CD1c-positive myeloid dendritic cell (primary cell): ENCODE results near the gene SOX6.

Experiments
- DNase-seq: peaks from one replicate; pipeline ENCODE4 v3.0.0-alpha.2; 2016; ENCODE audit errors: extremely low spot score

The SOX6 gene

GRCh38 chr11:16317712-16318111 is 38.6 kb downstream of the SOX6 start:
- DNase-seq: no peak

GRCh38 chr11:16313846-16314245 is 42.5 kb downstream of the SOX6 start:
- DNase-seq: no peak

GRCh38 chr11:16312233-16312765 is 44.0 kb downstream of the SOX6 start:
- no peak for DNase-seq

GRCh38 chr11:16311831-16312230 is 44.5 kb downstream of the SOX6 start:
- no peak for DNase-seq

- no peak for DNase-seq
These were observed 45.4 kb downstream of the SOX6 start for GRCh38 chr11:16310943-16311342.

GRCh38 chr11:16309226-16309625 is 47.1 kb downstream of the SOX6 start:
- no peak for DNase-seq

GRCh38 chr11:16301462-16301861 is 54.9 kb downstream of the SOX6 start:
- DNase-seq: no peak

GRCh38 chr11:16299884-16300782 is 56.2 kb downstream of the SOX6 start:
- no peak for DNase-seq

GRCh38 chr11:16299390-16299789 is 57.0 kb downstream of the SOX6 start:
- no peak for DNase-seq

GRCh38 chr11:16297332-16297731 is 59.0 kb downstream of the SOX6 start:
- no peak for DNase-seq

GRCh38 chr11:16296273-16296672 is 60.1 kb downstream of the SOX6 start:
- DNase-seq: no peak

- no peak for DNase-seq
These were observed 60.8 kb downstream of the SOX6 start for GRCh38 chr11:16295592-16295991.

- no peak for DNase-seq
These were observed 63.1 kb downstream of the SOX6 start for GRCh38 chr11:16293204-16293681.

GRCh38 chr11:16292167-16292859 is 64.0 kb downstream of the SOX6 start:
- DNase-seq: no peak

GRCh38 chr11:16291729-16292128 is 64.6 kb downstream of the SOX6 start:
- no peak for DNase-seq

GRCh38 chr11:16289541-16289940 is 66.8 kb downstream of the SOX6 start:
- no peak for DNase-seq

GRCh38 chr11:16287630-16288280 is 68.6 kb downstream of the SOX6 start:
- DNase-seq: no peak

GRCh38 chr11:16286095-16286494 is 70.3 kb downstream of the SOX6 start:
- no peak for DNase-seq

GRCh38 chr11:16280256-16280682 is 76.1 kb downstream of the SOX6 start:
- DNase-seq: no peak

- DNase-seq: no peak
These were observed 76.8 kb downstream of the SOX6 start for GRCh38 chr11:16279524-16279923.

- DNase-seq: no peak
These were observed 77.4 kb downstream of the SOX6 start for GRCh38 chr11:16278979-16279378.

GRCh38 chr11:16278273-16278672 is 78.1 kb downstream of the SOX6 start:
- DNase-seq: no peak
